GM18505 (cell line): ENCODE results near the gene ATG4D.

ENCODE experiments used
- ATAC-seq: cut with Tn5 transposase; IDR thresholded peaks from one replicate; pipeline ENCODE4 v1.9.1; 2021; ENCODE audit not compliant: unreplicated experiment
- POLR2A ChIP-seq: IDR thresholded peaks from 4 replicates; pipeline ENCODE4 v1.6.1; 2011; ENCODE audit warnings: borderline replicate concordance; ENCODE audit not compliant: insufficient read depth, insufficient read length; ENCODE audit errors: extremely low read depth

ATG4D gene

DNA sequence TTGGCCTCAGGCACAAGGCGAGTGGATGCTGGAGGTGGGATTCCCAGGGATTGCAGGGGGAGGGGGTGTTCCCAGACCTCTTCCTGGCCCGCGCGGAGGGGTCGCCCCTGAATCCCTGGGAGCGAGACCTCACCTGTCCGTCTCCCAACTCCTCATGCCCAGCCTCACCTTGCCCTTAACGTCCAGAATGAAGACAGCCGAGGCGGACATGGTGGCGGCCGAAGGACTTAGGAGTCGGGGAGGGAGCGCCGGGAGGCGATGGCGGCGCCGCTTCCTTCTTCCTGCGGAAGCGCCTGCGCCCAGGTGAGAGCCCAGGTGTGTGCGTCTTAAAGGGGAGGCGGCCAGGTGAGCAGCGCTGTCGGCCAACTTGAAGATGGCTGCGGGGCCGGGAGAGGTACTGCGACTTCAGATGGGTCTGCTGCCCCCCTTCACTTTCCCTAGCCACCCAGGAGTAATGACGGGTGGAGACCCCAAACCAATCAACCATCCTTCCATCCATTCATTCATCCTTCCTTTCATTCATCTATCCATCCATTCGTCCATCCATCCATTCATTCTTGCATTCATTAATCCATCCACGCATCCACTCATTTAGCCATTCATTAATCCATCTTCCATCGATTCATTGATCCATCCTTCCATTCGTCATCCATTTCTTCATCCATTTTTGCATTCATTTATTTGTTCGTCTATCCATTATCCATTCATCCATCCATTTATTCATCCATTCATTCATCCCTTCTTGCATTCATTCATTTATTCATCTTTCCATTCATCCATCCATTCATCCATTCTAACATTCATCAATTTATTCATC, 43.5 kb downstream of the ATG4D start, which contains the start of gene AP1M2:
Gene AP1M2 (minus strand): TSS at position 291 of the 817 bp plus-strand sequence. CDS start 81 bp downstream, at position 210.
- TF ChIP-seq POLR2A, result no peak
- ATAC-seq, result no peak

DNA sequence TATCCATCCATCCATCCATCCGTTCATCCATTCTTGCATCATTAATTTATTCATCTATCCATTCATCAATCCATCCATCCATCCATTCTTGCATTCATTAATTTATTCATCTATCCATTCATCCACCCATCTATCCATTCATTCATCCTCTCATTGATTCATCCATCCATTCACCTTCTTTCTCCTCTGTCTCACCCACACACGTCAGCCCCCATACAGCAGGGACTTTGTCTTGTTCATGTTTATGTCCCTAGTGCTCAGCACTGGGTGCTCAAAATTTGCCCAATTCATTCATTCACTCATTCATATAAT, 44.1 kb downstream of the ATG4D start:
- no peak for ATAC-seq
- no peak for TF ChIP-seq POLR2A

DNA sequence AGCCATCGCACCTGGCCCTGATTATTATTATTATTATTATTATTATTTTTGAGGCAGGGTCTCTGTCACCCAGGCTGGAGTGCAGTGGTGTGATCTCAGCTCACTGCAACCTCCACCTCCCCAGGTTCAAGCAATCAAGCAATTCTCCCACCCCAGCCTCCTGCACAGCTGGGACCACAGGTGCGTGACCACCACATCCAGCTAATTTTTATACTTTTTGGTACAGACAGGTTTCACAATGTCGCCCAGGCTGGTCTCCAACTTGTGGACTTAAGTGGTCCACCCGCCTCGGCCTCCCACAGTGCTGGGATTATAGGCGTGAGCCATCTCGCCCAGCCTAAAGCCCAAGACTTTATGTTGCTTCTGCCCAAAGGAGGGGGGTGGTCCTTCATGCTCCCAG, 49.4 kb downstream of the ATG4D start:
- no peak for ATAC-seq
- no peak for TF ChIP-seq POLR2A

DNA sequence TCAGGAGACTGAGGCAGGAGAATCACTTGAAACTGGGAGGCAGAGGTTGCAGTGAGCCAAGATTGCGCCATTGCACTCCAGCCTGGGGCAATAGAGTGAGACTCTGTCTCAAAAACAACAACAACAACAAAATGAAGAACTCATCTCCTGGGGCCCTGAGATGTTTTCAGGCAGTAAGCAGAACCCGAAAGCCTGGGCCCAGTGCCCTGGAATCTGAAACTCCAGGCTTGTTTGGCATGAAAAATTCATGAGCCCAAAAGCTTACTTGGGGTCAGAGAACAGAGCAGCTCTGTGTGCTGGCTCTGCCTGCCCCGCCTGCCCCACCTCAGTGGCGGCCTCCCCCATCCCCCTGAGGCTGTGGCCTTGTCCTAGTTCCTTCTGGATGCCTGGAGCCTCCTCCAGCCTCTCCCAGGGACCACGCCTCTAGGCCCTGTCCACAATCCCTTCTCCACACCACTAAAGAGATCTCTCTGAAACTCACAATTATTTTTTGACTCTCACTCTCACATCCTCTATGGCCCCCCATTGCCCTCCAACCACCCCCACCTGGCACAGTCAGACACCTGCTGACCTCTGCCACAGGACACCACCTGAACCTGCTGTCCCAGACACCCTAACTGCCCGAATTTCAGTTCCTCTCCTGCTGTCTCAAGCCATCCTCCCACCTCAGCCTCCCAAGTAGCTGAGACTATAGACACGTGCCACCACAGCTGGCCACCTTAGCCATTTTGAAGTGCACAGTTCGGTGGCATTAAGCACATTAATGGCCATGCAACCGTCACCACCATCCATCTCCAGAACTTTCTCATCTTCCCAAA, 50.3 kb downstream of the ATG4D start:
- peak; percentile 40 for ATAC-seq
- no peak for TF ChIP-seq POLR2A

DNA sequence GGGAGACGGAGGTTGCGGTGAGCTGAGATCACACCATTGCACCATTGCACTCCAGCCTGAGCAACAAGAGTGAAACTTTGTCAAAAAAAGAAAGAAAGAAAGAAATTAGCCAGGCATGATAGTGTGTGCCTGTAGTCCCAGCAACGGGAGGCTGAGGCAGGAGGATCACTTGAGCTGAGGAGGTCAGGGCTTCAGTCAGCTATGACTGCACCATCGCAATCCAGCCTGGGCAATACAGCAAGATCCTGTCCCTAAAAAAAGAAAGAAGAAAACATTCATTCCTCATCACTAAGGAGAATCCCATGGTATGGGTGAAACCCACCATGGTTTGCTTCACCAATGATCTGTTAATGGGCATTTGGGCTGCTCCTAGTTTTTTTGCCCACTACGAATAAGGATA, 56.4 kb downstream of the ATG4D start:
- ATAC-seq, result no peak

DNA sequence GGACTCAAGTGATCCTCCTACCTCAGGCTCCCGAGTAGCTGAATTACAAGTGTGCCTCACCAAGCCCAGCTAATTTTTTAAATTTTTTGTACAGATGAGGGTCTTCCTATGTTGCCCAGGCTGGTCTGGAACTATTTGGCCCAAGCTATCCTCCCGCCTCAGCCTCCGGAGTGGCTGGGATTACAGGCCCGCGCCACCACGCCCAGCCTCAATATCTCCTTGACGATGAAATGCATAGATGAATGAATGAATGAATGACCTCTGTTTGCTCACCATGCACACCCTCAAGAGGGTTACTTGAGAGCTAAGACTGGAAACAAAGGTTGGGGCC, 58.3 kb downstream of the ATG4D start:
- TF ChIP-seq POLR2A, result no peak
- no peak for ATAC-seq

More for the DNA sequence above, 56.4 kb downstream of the ATG4D start:
- TF ChIP-seq POLR2A, result no peak

DNA sequence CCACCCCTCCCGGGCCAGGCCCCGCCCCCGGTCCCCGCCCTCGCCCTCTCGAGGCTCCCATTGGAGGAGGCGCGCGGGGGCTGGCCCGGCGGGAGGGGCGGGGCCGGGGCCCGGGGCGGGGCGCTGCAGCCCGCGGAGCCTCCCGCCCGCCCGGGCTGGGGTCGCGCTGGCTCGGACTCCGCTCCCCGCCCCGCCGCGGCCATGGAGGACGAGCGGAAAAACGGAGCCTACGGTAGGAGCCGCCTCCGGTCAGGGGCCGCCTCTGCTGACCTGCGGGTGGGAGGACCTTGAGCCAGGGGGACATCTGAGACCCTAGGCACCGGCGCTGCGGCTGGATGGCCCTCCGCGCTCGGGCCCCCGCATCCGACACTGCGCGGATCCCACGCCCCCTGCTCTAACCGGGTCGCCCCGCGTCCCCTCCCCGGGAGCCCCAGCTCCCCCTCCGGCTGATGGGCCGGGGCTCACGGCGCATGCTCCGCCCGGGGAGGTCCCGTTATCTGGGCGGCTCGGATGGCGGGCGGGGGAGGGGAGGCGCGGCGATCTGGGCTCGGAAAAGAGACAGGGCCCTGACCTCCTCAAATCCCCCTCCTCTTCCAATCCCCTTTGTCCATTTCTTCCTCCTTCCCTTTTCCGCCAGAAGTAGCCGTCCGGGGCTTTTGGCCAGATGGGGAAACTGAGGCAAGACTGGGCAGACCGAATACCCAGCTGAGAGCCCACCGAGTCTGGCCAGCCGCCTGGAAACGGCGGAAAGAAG, 58.8 kb downstream of the ATG4D start:
- peak; percentile 49 for TF ChIP-seq POLR2A
- peak; percentile 68 for ATAC-seq
